Activated naive CD4-positive, alpha-beta T cell treated with anti-CD3 and anti-CD28 coated beads, Interleukin-2, amount 10 ng/mL, durations not matched to agents 7 days and 5 days (primary cell): ENCODE measurements around the gene PCSK4.
A peak's percentile ranks its signal among the peaks of the same experiment; 100 is the strongest.
"Not testable (repeated sequence)": the region's sequence is repeated elsewhere in the genome, so short reads cannot be mapped to it uniquely, and the experiment has no call there.

ENCODE experiments used
- CTCF ChIA-PET: fragments of 350-600 bp; sonication (Branson Sonifier 250); formaldehyde crosslinking; loops from one replicate; lab custom pipeline; 2021; ENCODE audit warnings: antibody characterized with exemption; lab: Charles Lee
- DNase-seq: peaks from one replicate; pipeline ENCODE4 v3.0.0-alpha.2; 2020
- H3K27ac Mint-ChIP-seq: one replicate; pipeline ENCODE4 v1.8.0; 2021; ENCODE audit warnings: mild to moderate bottlenecking, moderate library complexity, mixed read lengths
- H3K27me3 Mint-ChIP-seq: one replicate; pipeline ENCODE4 v1.8.0; 2021; ENCODE audit warnings: mild to moderate bottlenecking, mixed read lengths
- H3K36me3 Mint-ChIP-seq: one replicate; pipeline ENCODE4 v1.8.0; 2021; ENCODE audit warnings: mixed read lengths
- H3K4me1 Mint-ChIP-seq: one replicate; pipeline ENCODE4 v1.8.0; 2021; ENCODE audit warnings: mixed read lengths
- H3K4me3 Mint-ChIP-seq: one replicate; pipeline ENCODE4 v1.8.0; 2021; ENCODE audit warnings: mild to moderate bottlenecking, moderate library complexity, mixed read lengths
- H3K9me3 Mint-ChIP-seq: one replicate; pipeline ENCODE4 v1.8.0; 2021; ENCODE audit warnings: mixed read lengths

PCSK4 gene

GRCh38 chr19:1526066-1526778, 36.1 kb upstream of the PCSK4 start:
- H3K4me1 Mint-ChIP-seq = peaks cover 3% of the 10 kb centered on the region
- CTCF ChIA-PET = no interaction called here
- no peaks in the 10 kb centered on the region for H3K9me3 Mint-ChIP-seq
- H3K27ac Mint-ChIP-seq = peak overlapping the region; percentile 33
- no peak for DNase-seq
- no peaks in the 10 kb centered on the region for H3K36me3 Mint-ChIP-seq
- H3K4me3 Mint-ChIP-seq = no peak overlapping the region
- H3K27me3 Mint-ChIP-seq = peaks cover 55% of the 10 kb centered on the region

- Mint-ChIP-seq H3K36me3 (no peaks in the 10 kb centered on the region), H3K27me3 (peaks cover 58% of the 10 kb centered on the region), H3K4me3 (no peak overlapping the region), H3K9me3 (no peaks in the 10 kb centered on the region), H3K27ac (no peak overlapping the region), H3K4me1 (peaks cover 3% of the 10 kb centered on the region)
- CTCF ChIA-PET = no interaction called here
- DNase-seq = no peak
Observed at GRCh38 chr19:1525343-1525742, 35.2 kb upstream of the PCSK4 start.

- CTCF ChIA-PET = no interaction called here
- no peak overlapping the region for H3K4me3 Mint-ChIP-seq
- H3K27ac Mint-ChIP-seq = no peak overlapping the region
Observed at GRCh38 chr19:1524972-1525325, 34.8 kb upstream of the PCSK4 start.

GRCh38 chr19:1524287-1524971, 34.3 kb upstream of the PCSK4 start:
- Mint-ChIP-seq H3K4me3 (no peak overlapping the region), H3K4me1 (peaks cover 3% of the 10 kb centered on the region), H3K27ac (no peak overlapping the region), H3K9me3 (no peaks in the 10 kb centered on the region), H3K36me3 (no peaks in the 10 kb centered on the region), H3K27me3 (peaks cover 59% of the 10 kb centered on the region)
- CTCF ChIA-PET = no interaction called here
- DNase-seq = no peak

More at GRCh38 chr19:1524972-1525325, 34.8 kb upstream of the PCSK4 start:
- H3K27me3 Mint-ChIP-seq = peaks cover 59% of the 10 kb centered on the region
- H3K36me3 Mint-ChIP-seq = no peaks in the 10 kb centered on the region
- no peak for DNase-seq
- peaks cover 3% of the 10 kb centered on the region for H3K4me1 Mint-ChIP-seq
- H3K9me3 Mint-ChIP-seq = no peaks in the 10 kb centered on the region

GRCh38 chr19:1523412-1524286, 33.5 kb upstream of the PCSK4 start, which contains the start of gene PLK5:
TSS of gene PLK5 (plus strand) at chr19:1524077. CDS start at chr19:1526997, 2,920 bp downstream.
- Mint-ChIP-seq H3K36me3 (no peaks in the 10 kb centered on the region), H3K9me3 (no peaks in the 10 kb centered on the region), H3K27ac (no peak within 1 kb of the TSS), H3K4me1 (peaks cover 3% of the 10 kb centered on the region), H3K4me3 (no peak within 1 kb of the TSS), H3K27me3 (peaks cover 65% of the 10 kb centered on the region)
- no peak for DNase-seq
- CTCF ChIA-PET = interaction anchor here (0.6 kb wide), 1 partner anchor 9 kb away, joined by 3 read pairs; no protein-coding TSS in a partner anchor

GRCh38 chr19:1522838-1523237, 32.7 kb upstream of the PCSK4 start:
- CTCF ChIA-PET = interaction anchor here (0.6 kb wide), 1 partner anchor 9 kb away, joined by 3 read pairs; no protein-coding TSS in a partner anchor
- DNase-seq = no peak
- Mint-ChIP-seq H3K27me3 (peaks cover 73% of the 10 kb centered on the region), H3K4me1 (peaks cover 3% of the 10 kb centered on the region), H3K9me3 (no peaks in the 10 kb centered on the region), H3K27ac (no peak overlapping the region), H3K4me3 (no peak overlapping the region), H3K36me3 (no peaks in the 10 kb centered on the region)

- peaks cover 3% of the 10 kb centered on the region for H3K4me1 Mint-ChIP-seq
- CTCF ChIA-PET = no interaction called here
- no peaks in the 10 kb centered on the region for H3K9me3 Mint-ChIP-seq
- no peaks in the 10 kb centered on the region for H3K36me3 Mint-ChIP-seq
- H3K4me3 Mint-ChIP-seq = no peak overlapping the region
- no peak for DNase-seq
- no peak overlapping the region for H3K27ac Mint-ChIP-seq
- H3K27me3 Mint-ChIP-seq = peaks cover 76% of the 10 kb centered on the region
Observed at GRCh38 chr19:1522061-1522460, 31.9 kb upstream of the PCSK4 start.

- CTCF ChIA-PET = no interaction called here
- no peak overlapping the region for H3K4me3 Mint-ChIP-seq
- H3K9me3 Mint-ChIP-seq = no peaks in the 10 kb centered on the region
- peaks cover 77% of the 10 kb centered on the region for H3K27me3 Mint-ChIP-seq
- no peak for DNase-seq
- H3K36me3 Mint-ChIP-seq = no peaks in the 10 kb centered on the region
- H3K4me1 Mint-ChIP-seq = peaks cover 3% of the 10 kb centered on the region
- no peak overlapping the region for H3K27ac Mint-ChIP-seq
Observed at GRCh38 chr19:1521636-1522035, 31.5 kb upstream of the PCSK4 start.

GRCh38 chr19:1520203-1520780, 30.1 kb upstream of the PCSK4 start:
- H3K4me1 Mint-ChIP-seq = peaks cover 3% of the 10 kb centered on the region
- H3K27me3 Mint-ChIP-seq = peaks cover 75% of the 10 kb centered on the region
- no peaks in the 10 kb centered on the region for H3K9me3 Mint-ChIP-seq
- CTCF ChIA-PET = no interaction called here
- no peak overlapping the region for H3K4me3 Mint-ChIP-seq
- no peaks in the 10 kb centered on the region for H3K36me3 Mint-ChIP-seq
- no peak overlapping the region for H3K27ac Mint-ChIP-seq
- no peak for DNase-seq

- H3K4me3 Mint-ChIP-seq, CTCF ChIA-PET, DNase-seq, H3K36me3 Mint-ChIP-seq, H3K9me3 Mint-ChIP-seq, H3K27ac Mint-ChIP-seq, H3K4me1 Mint-ChIP-seq: not testable (repeated sequence)
- peaks cover 75% of the 10 kb centered on the region for H3K27me3 Mint-ChIP-seq
Observed at GRCh38 chr19:1519802-1520201, 29.7 kb upstream of the PCSK4 start.

- CTCF ChIA-PET = interaction anchor here (1.3 kb wide), 1 partner anchor 239 kb away, joined by 3 read pairs; no protein-coding TSS in a partner anchor
- Mint-ChIP-seq H3K4me1 (no peaks in the 10 kb centered on the region), H3K9me3 (no peaks in the 10 kb centered on the region), H3K27ac (no peak overlapping the region), H3K36me3 (no peaks in the 10 kb centered on the region), H3K4me3 (no peak overlapping the region), H3K27me3 (peaks cover 75% of the 10 kb centered on the region)
- DNase-seq = no peak
Observed at GRCh38 chr19:1518471-1518870, 28.3 kb upstream of the PCSK4 start.

GRCh38 chr19:1516395-1516753, 26.2 kb upstream of the PCSK4 start:
- CTCF ChIA-PET = no interaction called here

GRCh38 chr19:1514986-1515721, 25.0 kb upstream of the PCSK4 start:
- CTCF ChIA-PET = interaction anchor here (0.7 kb wide), 1 partner anchor 49 kb away, joined by 3 read pairs; no protein-coding TSS in a partner anchor
- Mint-ChIP-seq H3K4me3 (no peak overlapping the region), H3K36me3 (no peaks in the 10 kb centered on the region), H3K4me1 (peaks cover 8% of the 10 kb centered on the region), H3K27ac (no peak overlapping the region), H3K9me3 (no peaks in the 10 kb centered on the region), H3K27me3 (peaks cover 74% of the 10 kb centered on the region)
- DNase-seq = no peak

More at GRCh38 chr19:1516395-1516753, 26.2 kb upstream of the PCSK4 start:
- Mint-ChIP-seq H3K27ac (no peak overlapping the region), H3K4me1 (peaks cover 5% of the 10 kb centered on the region), H3K27me3 (peaks cover 69% of the 10 kb centered on the region), H3K9me3 (no peaks in the 10 kb centered on the region), H3K36me3 (no peaks in the 10 kb centered on the region), H3K4me3 (no peak overlapping the region)
- no peak for DNase-seq
